ENCODE results near the gene PLA2G15.

PLA2G15 gene

DNA sequence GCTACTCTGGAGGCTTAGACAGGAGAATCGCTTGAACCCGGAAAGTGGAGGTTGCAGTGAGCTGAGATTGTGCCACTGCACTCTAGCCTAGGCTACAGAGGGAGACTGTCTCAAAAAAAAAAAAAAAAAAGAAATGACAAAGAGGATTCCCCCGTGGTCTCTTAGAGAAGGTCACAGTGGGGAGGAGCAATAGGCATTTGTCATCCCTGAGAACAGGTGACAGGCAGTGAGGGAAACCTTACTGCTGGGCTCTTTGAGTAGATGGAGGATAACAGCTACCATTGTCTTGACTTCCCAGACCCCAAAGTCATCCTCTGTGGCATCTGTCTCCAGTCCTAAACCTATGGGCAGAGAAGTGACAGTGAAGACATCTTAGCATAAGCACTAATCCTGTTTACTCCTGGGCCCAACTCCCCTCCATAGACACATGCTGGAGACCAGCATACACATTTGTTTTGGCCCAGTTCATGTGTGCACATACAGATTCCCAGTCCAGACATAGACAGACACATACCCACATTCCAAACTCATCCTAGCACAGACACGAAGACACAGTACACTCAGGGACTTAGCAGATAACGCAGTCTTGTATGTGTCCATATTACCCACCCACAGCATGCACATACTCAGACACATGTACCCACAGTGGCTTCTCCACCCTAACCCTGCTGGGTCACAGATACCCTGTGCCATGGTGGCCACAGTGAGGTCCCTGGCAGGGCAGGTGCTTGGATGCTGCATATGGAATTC is 11.9 kb upstream of the PLA2G15 start:
- peak; percentile 19 to 30 for ATAC-seq

DNA sequence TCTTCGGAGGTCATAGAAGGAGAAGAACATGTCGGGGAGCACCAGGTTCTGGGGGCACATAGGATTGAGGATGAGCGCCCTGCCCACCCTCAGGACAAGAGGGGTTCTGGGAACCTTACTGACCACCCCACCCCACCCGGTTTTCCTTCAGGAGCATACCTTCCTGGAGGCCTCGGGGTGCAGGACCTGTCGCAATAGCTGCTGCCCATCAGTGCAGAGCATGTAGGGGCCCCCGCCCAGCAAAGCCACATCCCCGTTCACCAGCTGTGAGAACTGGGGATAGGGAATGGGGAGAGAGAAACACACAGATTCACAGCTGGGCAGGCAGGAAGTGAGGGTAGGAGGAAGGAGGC is 11.4 kb upstream of the PLA2G15 start:
- ATAC-seq, result no peak

DNA sequence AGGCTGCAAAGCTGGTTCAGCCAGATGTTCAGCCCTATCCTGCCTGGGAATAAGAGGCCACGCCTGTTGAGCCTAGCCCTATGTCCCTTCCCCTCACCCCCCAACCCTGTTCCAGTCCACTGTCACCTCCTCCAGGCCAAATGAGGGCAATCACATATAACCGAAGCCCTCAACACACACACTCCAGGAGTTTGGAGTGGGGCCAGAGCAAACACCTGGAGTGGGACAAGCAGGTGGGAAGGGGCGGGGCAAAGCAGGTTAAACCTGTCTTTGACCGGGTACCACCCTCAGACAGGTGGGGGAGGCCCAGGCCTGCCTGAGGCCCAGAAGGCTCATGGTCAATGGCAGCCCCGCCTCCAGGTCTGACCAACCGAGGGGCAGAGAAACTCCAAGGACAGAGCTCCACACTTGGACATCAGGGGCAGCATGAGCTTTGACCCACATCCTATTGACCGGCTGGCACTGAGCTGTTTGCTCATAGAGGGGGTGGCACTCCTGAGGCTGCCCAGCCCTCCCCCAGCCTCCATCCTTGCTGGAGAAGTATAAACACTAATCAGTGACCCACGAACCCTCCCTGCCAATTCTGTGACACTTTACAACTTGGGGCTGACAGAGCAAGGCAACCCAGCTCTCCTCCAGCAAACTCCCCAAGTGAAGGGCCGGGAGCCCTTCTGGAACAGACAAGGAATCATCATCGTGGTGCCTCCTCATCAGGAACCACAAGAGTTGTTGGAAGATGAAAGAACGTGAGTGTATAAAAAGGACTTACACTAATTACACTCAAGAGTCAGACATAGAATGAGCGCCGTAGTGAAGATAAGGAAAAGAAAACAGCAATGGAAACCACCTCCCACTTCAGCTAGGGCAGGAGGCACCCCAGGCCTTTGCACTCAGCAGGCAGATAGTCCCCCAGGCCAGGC is 10.7 kb upstream of the PLA2G15 start:
- ATAC-seq, result no peak

DNA sequence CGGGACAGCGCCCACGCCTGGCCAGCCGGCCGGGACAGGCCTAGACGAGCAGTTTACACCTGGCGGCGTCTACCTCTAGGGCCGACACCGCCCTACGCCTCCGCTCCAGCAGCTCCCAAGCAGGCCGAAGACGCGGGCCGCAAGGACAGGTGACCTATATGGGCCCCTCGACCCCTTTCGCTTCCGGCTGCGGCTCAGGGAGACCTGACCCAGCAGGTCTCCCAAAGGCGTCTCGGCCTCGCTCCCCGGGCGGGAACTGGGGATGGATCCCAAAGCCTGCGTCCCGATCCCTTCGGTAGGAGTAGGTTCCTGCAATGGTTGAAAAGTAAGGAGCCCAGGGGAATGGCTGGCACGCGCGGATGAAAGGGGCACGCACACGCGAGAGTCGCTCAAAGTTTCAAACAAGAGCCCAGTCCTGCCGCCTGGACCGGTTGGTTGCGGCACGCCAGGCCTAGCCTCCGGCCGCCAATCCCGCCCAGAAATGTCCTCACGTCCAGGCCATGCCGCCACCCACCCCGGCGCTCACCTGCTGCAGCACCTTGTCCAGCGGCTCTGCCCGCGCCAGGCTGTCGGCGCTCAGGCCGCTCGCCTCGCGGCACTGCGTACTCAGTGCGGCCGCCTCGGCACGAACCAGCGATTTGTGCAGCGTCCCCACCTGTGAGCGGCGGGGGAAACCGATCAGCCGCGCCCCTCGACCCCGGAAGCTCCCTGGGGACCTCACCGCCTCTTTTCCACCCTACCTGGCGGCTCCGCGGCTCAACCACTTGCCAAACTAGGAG is 9.9 kb upstream of the PLA2G15 start:
- no peak for ATAC-seq

DNA sequence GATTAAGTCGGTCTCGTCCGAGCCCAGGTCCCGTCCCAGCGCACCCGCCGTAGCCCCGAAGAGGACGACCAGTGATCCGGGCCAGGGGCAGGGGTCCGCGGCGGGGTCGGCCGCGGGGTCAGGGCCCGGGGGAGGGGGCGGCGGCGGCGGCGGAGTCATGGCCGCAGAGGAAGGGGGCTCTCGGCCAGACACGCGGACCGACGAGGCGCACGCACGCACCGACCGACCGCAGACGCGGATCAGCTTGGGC is 9.4 kb upstream of the PLA2G15 start, which contains the start of gene ESRP2:
ESRP2 (minus strand) TSS at position 241 of the 250 bp plus-strand sequence; CDS start at position 159, 82 bp downstream.
- no peak for ATAC-seq

DNA sequence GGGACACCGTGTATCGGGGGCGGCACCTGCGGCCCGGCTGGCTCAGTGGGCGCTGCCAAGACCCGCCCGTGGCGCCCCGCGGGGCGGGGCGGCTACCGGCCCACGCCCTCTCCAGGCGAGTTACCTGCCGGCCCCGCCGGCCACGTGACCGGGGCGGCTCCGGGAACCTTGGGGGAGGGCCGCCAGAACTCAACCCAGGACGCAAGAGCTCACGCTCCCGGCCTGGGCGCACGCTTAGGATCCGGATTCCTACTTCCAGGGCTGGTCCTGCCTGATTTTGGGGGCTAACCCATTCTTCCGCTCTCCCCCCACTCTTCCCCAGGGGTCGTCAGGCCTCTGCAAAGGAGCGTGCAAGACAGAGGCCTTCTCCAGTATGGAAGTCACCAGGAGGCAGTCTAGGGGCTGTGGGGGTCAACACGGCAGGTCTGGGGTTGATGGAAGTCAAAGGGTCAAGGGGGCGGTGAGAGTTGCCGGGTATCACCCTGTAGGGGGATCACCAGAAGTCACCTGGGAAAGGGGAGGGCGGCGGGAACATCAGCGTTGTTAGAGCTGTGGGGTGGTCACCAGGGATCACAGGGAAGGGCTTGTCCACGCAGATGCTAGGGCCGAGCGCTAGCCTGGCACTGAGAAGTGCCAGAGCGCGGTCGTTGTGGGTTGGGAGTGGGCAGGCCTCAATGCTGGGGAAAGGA is 8.9 kb upstream of the PLA2G15 start:
- no peak for ATAC-seq

DNA sequence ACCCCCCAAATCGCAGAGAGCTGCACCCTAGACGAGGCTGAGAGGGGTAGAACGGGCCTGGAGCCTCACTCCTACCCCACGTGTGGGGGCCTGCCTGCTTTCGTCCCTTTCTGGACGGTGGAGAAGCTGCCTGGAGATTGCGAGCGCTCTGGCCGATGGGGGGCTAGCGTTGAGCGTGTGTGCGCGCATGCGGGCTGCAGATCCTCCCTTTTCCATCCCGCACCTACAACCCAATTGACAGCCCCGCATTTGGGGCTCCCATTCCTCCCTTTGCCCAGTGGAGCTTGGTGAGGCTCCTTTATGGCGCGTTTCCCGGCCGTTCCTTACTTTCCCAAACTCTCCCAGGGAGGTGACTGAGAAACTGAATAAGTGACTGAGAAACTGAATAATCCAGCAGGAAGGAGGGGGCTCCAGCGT is 8.3 kb upstream of the PLA2G15 start:
- peak in 1 of 2 donors; percentile 2 for ATAC-seq

DNA sequence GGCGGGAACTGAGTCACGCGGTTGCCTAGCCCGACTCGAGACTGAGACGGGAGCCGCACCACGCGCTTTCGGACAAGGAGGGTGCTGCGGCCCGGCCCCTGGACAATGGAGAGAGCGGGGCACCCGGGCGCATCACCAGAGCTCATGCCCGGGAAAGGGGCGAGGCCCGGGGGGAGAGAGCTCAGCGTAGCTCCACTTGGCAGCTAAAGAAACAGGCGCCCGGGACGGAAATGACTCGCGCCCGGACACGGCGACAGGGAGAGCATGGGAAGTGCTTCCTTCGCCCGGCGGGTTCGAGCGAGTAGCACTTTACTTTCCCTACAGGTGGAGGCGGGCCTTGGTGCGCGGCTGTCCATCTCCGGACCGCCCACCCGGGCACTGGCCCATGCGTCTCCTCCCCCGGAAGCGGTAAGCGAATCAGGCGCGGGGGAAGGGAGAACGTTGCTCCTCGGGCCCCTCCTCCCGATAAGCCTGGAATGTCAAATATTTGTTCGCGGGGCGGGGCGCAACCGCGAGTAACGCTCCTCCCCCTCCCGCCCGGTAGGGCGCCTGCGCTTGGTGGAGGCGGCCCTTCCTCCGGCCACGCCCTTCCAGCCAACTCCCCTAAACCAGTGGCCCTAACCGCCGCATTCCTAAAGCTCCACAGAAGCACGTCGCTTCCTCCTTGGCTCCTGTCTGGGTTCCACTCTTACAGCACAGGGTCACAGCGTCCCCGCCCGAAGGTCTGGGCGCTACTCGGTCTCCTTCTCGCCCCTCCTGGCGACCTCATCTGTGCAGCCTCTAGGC is 7.7 kb upstream of the PLA2G15 start:
- peak; percentile 73 to 77 for ATAC-seq

DNA sequence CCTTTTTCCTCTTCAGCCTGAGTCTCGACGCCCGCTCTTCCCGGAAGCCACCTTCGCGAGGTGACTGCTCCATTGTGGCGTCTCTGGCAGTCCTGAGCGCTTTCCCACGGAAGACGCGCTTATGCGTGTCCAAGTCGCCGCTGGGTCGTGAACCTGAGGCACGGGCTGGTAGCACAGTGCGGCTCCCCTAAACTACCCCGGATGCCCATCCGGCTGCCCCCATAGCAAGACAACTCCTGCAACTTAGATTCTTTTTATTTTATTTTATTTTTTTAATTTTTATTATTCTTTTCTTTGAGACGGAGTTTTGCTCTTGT is 7.2 kb upstream of the PLA2G15 start:
- peak in 1 of 2 donors; percentile 10 for ATAC-seq

DNA sequence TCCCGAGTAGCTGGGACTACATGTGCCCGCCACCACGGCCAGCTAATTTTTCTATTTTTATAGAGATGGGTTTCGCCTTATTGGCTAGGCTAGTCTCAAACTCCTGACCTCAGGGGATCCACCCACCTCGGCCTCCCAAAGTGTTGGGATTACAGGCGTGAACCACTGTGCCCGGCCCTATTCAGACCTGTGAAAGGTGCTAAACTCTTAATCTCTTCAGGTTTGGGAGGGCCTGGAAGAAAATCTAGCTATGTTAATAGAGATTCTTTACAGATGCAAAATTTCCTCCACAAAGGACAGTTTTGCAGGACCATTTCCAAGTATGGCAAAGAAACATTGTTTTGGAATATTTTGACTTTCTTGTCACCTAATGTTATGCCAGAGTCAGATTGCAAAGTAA is 3.1 kb upstream of the PLA2G15 start:
- no peak for ATAC-seq

DNA sequence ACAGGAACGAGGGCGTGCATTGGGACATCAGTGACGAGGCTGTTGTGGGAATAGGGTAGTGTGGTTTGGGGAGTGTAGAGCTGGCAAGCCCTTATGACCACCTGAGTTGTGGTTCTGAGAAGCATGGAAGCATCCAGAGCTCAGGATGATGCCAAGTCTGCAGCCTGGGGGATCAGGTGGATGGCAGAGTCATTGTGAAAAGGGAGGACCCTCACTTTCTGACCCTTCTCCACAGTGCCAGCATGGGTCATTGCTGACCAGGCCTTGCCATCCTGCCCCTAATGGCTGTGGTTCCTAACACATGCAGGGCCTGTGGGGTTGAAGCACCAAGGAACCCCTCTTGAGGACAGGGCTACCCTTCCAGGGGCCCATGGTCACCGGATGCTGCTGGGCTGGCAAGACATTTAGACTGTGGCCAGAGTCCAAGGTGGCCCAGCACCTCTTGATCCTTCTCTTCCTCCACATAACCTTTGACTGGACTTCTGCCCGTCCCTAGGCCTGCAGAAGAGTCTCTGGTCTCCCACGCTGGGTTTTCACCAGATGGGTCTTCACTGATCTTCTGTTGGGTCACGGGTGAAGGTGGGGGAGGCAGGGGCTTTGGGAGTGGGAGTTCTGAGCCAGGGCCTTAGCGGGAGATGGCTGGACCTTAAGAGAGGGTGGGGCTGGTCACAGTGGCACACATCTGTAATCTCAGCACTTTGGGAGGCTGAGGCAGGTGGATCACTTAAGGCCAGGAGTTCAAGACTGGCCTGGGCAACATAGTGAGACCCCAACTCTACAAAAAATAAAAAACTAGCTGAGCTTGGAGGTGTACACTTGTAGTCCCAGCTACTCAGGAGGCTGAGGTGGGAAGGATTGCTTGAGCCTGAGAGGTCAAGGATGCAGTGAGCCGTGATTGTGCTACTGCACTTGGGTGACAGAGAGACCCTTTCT is 2.0 kb upstream of the PLA2G15 start:
- ATAC-seq, result no peak

DNA sequence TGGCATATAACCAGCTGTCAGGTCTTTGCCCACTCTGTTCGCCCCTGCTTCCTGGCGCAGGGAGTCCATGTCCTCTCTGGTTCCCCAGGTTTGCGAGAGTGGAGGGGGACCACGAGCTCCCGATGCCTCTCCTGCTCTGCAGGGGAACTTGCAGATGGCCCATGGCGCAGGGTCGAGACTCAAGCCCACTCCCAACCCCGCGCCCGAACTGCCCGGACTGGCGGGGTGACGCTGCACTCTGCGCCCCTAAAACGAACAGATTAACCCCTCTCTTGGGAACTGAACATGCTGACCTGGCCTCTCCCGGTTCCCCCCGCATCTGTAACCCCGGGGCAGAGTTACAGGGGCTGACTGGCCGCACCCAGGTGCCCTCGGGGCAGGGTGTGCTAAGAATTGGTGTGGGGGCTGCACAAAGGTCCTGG is 681 bp upstream of the PLA2G15 start:
- ATAC-seq, result no peak

DNA sequence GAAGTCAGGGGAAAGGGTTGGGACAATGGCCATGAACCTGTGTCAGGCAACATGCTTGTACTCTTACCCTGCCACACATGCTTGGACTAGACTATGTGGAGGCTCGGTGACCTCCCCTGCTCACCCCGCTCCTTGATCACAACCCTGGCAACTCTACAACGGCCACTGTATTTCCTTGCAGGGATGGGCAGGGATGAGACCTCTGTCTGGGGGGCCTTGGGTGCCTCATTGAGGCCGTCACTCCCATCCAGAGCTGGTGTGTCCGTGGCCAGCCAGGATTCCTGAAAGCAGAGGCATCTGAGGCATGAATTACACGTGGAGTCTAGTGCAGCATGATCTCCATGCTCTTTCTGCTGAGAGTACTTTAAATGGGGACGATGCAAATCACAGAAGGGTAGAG is 948 bp downstream of the PLA2G15 start:
- ATAC-seq, result no peak

DNA sequence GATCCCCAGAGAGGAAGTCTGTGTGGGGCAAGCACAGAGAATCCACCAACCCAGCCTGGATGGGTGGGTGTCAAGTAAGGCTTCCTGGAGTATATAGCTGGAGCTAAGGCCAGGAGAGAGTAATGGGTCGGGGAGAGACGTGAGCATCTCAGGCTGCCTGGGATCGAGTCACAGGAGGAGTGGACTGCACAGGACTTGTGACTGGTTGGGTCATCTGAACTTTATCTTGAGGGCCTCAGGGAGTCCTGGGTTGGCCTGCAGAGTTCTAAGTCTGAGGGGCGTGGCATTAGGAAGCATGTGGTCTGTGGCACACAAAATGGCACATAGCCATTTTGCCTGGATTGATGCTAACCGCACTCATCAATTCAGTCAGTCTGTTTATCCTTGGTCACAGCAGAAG is 1.5 kb downstream of the PLA2G15 start:
- ATAC-seq, result no peak

DNA sequence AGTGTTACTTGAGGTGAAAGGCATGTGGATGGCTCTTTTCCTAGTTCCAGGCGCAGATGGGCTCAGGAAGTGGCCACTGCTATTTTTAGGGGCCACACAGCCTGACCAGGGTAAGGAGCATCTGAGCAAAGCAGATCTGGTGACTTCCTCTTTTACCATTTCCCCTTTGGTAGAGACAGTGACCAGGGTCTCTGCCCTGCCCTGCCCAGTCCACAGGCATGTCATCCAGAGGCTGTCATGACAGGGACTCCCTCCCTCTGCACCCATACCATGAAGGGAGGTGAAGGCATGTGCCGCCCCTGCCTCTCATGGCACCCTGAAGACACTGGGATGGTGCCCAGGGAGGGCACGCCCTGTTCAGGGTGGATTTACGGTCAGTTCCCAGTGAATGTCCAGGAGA is 2.2 kb downstream of the PLA2G15 start:
- ATAC-seq, result no peak

DNA sequence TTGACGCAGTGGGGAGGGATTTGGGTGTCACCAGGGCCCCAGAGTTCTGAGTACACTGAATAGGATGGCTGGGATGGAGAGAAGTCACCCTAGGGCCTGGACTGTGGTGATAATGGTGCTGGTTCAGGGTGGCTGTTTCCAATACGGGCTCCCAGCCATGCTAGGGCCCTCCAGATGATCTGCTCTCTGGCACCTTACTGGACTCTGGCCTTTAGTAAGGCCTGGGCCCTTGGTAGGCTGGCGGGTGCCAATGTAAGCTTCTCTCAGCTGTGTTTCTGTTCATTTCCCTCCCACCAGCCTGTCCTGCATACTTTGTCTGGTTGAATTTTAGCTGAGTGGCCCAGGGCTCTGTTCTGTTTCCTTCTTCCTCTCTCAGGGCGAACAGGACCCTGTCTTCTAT is 2.8 kb downstream of the PLA2G15 start:
- no peak for ATAC-seq

DNA sequence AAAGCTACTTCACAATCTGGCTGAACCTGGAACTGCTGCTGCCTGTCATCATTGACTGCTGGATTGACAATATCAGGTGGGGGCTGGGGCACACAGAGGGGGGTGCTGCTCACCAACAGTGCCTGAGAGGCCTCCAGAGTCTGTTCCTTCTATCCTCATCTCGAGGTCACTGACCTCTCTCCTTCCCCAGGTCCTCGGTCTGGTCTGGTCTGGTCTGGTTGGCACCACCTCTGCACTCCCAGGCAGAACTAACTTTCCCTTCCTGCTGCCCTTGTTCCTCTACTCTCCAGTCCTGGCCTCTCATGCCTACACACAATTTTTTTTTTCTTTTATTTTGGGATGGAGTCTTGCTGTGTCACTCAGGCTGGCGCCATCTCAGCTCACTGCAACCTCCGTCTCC is 4.2 kb downstream of the PLA2G15 start:
- ATAC-seq, result no peak

DNA sequence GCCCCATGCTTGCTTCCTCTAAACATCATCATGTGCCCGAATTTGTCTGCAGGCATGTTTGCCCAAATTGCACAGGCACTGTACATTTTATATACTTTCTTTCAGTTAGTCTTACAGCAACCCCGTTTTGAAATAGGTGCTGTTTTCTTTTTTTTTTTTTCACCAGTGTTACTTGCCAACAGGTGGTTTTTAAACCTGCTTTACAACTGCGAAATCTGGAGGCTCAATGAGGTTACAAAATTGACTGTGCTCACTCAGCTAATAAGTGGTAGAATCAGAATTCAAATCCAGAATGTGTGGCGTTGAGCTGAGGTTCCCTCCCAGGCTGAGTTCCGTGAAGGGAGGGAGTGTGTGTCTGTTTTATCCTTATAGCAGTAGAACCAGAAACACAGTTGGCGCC is 5.8 kb downstream of the PLA2G15 start:
- no peak for ATAC-seq

DNA sequence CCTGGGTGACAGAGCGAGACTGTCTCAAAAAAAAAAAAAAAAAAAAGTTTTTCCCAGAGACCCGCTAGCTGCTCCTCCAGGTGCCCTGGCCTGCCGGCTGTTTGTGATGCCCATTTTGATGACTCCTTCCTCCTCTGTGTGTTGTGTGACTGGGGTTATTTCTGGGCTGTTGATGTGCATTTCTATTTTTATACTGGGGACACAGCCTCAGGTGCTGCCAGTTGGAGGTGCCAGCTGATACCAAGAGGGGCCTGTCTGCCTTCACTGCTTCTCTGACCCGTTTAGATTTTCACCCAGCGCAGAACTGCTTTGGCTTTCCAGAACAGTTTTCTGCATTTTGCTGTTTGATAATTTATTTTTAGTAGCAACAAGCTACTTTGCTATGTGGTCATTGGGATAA is 6.7 kb downstream of the PLA2G15 start:
- no peak for ATAC-seq

DNA sequence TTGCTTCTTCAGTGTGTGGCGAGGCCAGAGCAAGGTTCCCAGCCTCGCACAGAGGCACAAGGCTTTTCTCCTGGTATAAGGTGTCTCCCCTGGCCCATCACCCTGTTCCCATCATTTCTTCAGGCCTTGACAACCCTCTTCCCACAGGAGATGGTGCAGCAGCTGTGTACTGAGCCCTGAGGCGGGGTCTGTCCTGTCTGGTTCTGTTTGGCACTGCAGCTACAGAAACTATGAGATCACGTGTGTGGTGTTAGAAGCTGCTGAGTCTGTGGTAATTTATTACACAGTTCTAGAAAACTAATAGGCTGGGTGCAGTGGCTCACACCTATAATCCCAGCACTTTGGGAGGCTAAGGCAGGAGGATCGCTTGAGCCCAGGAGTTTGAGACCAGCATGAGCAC is 7.2 kb downstream of the PLA2G15 start:
- no peak for ATAC-seq

DNA sequence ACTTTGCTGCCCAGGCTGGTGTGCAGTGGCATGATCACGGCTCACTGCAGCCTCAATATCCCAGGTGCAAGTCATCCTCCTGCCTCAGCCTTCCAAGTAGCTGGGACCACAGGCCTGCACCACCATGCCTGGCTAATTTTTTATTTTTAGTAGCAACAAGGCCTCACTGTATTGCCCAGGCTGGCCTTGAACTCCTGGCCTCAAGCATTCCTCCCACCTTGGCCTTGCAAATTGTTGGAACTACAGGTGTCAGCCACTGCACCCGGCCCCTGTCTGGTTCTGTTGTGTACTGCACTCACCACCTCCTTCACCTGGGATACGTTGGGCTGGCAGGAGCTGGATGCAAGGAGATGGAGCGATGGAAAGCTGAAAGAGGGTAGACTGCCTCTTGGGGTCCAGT is 8.5 kb downstream of the PLA2G15 start:
- no peak for ATAC-seq
